HEK293T (cell line): ENCODE results near the gene PPP1R12C.

ENCODE experiments used
- BHLHE40 ChIP-seq: fragments of 450-650 bp; IDR thresholded peaks from 2 replicates; pipeline ENCODE4 v1.6.1; 2016; ENCODE audit warnings: mild to moderate bottlenecking, moderate library complexity, borderline replicate concordance
- ZNF384 ChIP-seq: fragments of 450-650 bp; IDR thresholded peaks from 2 replicates; pipeline ENCODE4 v1.6.1; 2016
- TF ChIP-seq, protein P1 (sequence below): fragments of 450-650 bp; IDR thresholded peaks from 2 replicates; pipeline ENCODE4 v1.6.1; 2016

DNA sequence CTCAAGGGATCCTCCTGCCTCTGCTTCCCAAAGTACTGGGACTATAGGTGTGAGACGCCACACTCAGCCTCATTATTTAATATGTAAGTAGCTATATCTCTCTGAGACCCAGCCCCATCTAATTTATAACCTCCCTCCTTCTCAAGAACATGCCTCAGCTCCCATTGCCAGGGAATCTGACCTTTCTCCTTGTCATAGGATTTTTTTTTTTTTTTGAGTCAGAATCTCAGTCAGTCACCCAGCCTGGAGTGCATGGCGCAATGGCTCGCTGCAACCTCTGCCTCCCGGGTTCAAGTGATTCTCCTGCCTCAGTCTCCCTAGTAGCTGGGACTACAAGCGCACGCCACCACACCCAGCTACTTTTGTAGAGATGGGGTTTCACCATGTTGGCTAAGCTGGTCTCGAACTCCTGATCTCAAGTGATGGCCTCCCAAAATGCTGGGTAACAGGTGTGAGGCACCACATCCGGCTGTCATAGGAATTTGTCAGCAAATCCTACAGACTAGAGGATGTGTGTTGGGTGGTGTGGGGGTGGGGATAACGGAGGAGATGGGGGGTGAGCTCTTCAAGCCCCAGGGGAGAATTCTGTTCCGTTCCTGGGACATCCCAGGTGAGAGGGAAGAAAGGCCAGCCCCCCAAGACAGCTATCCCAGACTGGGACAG, 46.8 kb downstream of the PPP1R12C start:
- no peak for TF ChIP-seq BHLHE40
- no peak for TF ChIP-seq ZNF384
- TF ChIP-seq, protein P1, sequence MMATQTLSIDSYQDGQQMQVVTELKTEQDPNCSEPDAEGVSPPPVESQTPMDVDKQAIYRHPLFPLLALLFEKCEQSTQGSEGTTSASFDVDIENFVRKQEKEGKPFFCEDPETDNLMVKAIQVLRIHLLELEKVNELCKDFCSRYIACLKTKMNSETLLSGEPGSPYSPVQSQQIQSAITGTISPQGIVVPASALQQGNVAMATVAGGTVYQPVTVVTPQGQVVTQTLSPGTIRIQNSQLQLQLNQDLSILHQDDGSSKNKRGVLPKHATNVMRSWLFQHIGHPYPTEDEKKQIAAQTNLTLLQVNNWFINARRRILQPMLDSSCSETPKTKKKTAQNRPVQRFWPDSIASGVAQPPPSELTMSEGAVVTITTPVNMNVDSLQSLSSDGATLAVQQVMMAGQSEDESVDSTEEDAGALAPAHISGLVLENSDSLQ = no peak
